ENCODE results near the gene DCLK2. TPM values are rescaled to one million over a fixed set of nuclear protein-coding genes. Genes with fewer than 3 reads are reported as not detected.
"Not testable (repeated sequence)": the region's sequence is repeated elsewhere in the genome, so short reads cannot be mapped to it uniquely, and the experiment has no call there.

DCLK2 gene
- total and polyA plus RNA-seq, 2 of the 13 experiments (the other 11 are each of a cell fraction or from before 2014, with no cell fraction given), result not detected

- no peak overlapping the region for H2AFZ ChIP-seq (ENCODE audit: low read length)
- H3K9me3 ChIP-seq (ENCODE audit: low read length), result no peaks in the 10 kb centered on the region
- FAIRE-seq (no peak), DNase-seq (ENCODE audit: low spot score) (no peak), ATAC-seq (no peak)
- no peaks in the 10 kb centered on the region for H3K79me2 ChIP-seq (ENCODE audit: insufficient read depth, low read length)
- H3K36me3 ChIP-seq (replicated peaks in 1 of 2; ENCODE audit: control insufficient read depth in 1 of 2, insufficient read depth in 2 of 2, low read length in 2 of 2), result no peaks in the 10 kb centered on the region
- ChIA-PET CTCF (ENCODE audit: low intra/inter-chr PET ratio, low total read pairs) (no interaction called here), POLR2A (no interaction called here)
- in situ Hi-C loops (cut with HindIII; ENCODE audit: extremely low pct_ligation_motif_present, low pct_unique_long_range_greater_than_20kb) (no loop called here), intact Hi-C loops (cut with micrococcal nuclease; ENCODE audit: unreplicated experiment) (no loop called here)
- H3K4me3 ChIP-seq (replicated peaks in 1 of 3; ENCODE audit: insufficient read depth in 1 of 3, low read depth in 2 of 3, low read length in 3 of 3), result no peak overlapping the region
- no peaks in the 10 kb centered on the region for H3K4me1 ChIP-seq (ENCODE audit: insufficient read depth, low read length)
- H3K27ac ChIP-seq (ENCODE audit: extremely low read length, insufficient read depth, low read length), result no peak overlapping the region
- no peaks in the 10 kb centered on the region for H4K20me1 ChIP-seq (ENCODE audit: insufficient read depth, low read length)
- no peaks in the 10 kb centered on the region for H3K27me3 ChIP-seq (ENCODE audit: control insufficient read depth in 1 of 2, insufficient read depth in 2 of 2, low read length in 2 of 2)
- no peak overlapping the region for H3K4me2 ChIP-seq (ENCODE audit: low read depth, low read length)
- no TSS peak for BruUV-seq (replicated peaks)
- no peak overlapping the region for H3K9ac ChIP-seq (ENCODE audit: insufficient read depth, low read depth, low read length)
- TF ChIP-seq RFX1 (IDR thresholded peaks at IDR 0.05) (peak; percentile 11; the same call in 1 of the 2 replicates), THRA (CRISPR knock-in tag; IDR thresholded peaks at IDR 0.05; ENCODE audit: borderline replicate concordance) (no peak), ZNF629 (CRISPR knock-in tag; conservative IDR thresholded peaks at IDR 0.05) (no peak)
These were observed 103.3 kb downstream of the DCLK2 start for GRCh38 chr4:150181536-150181935.

- WGBS (ENCODE audit: low lambda C conversion rate), result 0% methylated on average over 2 of the region's 2 CpGs
- ATAC-seq (no peak), DNase-seq (ENCODE audit: low spot score) (no peak), FAIRE-seq (no peak)
- in situ Hi-C loops (cut with HindIII; ENCODE audit: extremely low pct_ligation_motif_present, low pct_unique_long_range_greater_than_20kb) (no loop called here), intact Hi-C loops (cut with micrococcal nuclease; ENCODE audit: unreplicated experiment) (no loop called here)
- POLR2A ChIA-PET, result no interaction called here
- no peaks in the 10 kb centered on the region for H3K79me2 ChIP-seq (ENCODE audit: insufficient read depth, low read length)
- CTCF ChIA-PET (ENCODE audit: low intra/inter-chr PET ratio, low total read pairs), result no interaction called here
- H2AFZ ChIP-seq (ENCODE audit: low read length), result no peak overlapping the region
- H3K9ac ChIP-seq (ENCODE audit: insufficient read depth, low read depth, low read length), result no peak overlapping the region
- H3K36me3 ChIP-seq (replicated peaks in 1 of 2; ENCODE audit: control insufficient read depth in 1 of 2, insufficient read depth in 2 of 2, low read length in 2 of 2), result no peaks in the 10 kb centered on the region
- no peaks in the 10 kb centered on the region for H4K20me1 ChIP-seq (ENCODE audit: insufficient read depth, low read length)
- no peak for TF ChIP-seq DBP (CRISPR knock-in tag; IDR thresholded peaks at IDR 0.05; ENCODE audit: not compliant biosample characterization)
- TF ChIP-seq SNAPC5 (CRISPR knock-in tag; IDR thresholded peaks at IDR 0.05; ENCODE audit: borderline replicate concordance), result no peak
- no peak overlapping the region for H3K4me3 ChIP-seq (replicated peaks in 1 of 3; ENCODE audit: insufficient read depth in 1 of 3, low read depth in 2 of 3, low read length in 3 of 3)
- H3K27me3 ChIP-seq (ENCODE audit: control insufficient read depth in 1 of 2, insufficient read depth in 2 of 2, low read length in 2 of 2), result no peaks in the 10 kb centered on the region
- H3K9me3 ChIP-seq (ENCODE audit: low read length), result no peaks in the 10 kb centered on the region
- H3K4me1 ChIP-seq (ENCODE audit: insufficient read depth, low read length), result no peaks in the 10 kb centered on the region
- no peak overlapping the region for H3K4me2 ChIP-seq (ENCODE audit: low read depth, low read length)
- BruUV-seq (replicated peaks), result no TSS peak
- no peak overlapping the region for H3K27ac ChIP-seq (ENCODE audit: extremely low read length, insufficient read depth, low read length)
These were observed 104.5 kb downstream of the DCLK2 start for GRCh38 chr4:150182794-150183193.

DNA sequence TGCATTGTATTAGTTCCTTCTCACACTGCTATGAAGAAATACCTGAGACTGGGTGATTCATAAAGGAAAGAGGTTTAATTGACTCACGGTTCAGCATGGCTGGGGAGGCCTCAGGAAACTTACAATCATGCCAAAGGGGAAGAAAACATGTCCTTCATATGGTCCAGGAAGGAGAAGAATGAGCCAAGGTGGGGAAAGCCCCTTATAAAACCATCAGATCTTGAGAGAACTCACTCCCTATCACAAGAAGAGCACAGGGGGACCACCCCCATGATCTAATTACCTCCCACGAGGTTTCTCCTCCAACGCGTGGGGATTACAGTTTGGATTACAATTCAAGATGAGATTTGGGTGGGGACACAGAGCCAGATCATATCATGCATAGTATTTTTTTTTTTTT lies 106.8 kb downstream of the DCLK2 start:
- intact Hi-C loops (cut with micrococcal nuclease; ENCODE audit: unreplicated experiment); ATAC-seq; H3K4me1 ChIP-seq (ENCODE audit: insufficient read depth, low read length); H3K4me2 ChIP-seq (ENCODE audit: low read depth, low read length); H3K4me3 ChIP-seq (replicated peaks in 1 of 3; ENCODE audit: insufficient read depth in 1 of 3, low read depth in 2 of 3, low read length in 3 of 3); in situ Hi-C loops (cut with HindIII; ENCODE audit: extremely low pct_ligation_motif_present, low pct_unique_long_range_greater_than_20kb); H3K9ac ChIP-seq (ENCODE audit: insufficient read depth, low read depth, low read length); CTCF ChIA-PET (ENCODE audit: low intra/inter-chr PET ratio, low total read pairs); H3K9me3 ChIP-seq (ENCODE audit: low read length); H3K27me3 ChIP-seq (ENCODE audit: control insufficient read depth in 1 of 2, insufficient read depth in 2 of 2, low read length in 2 of 2); H3K27ac ChIP-seq (ENCODE audit: extremely low read length, insufficient read depth, low read length); BruUV-seq (replicated peaks); DNase-seq (ENCODE audit: low spot score); H2AFZ ChIP-seq (ENCODE audit: low read length); H3K36me3 ChIP-seq (replicated peaks in 1 of 2; ENCODE audit: control insufficient read depth in 1 of 2, insufficient read depth in 2 of 2, low read length in 2 of 2); H3K79me2 ChIP-seq (ENCODE audit: insufficient read depth, low read length); FAIRE-seq; POLR2A ChIA-PET; H4K20me1 ChIP-seq (ENCODE audit: insufficient read depth, low read length): not testable (repeated sequence)
- WGBS (ENCODE audit: low lambda C conversion rate), result 53% methylated on average over 4 of the region's 4 CpGs
